ENCODE results near the gene N4BP2L1. TPM values are rescaled to one million over a fixed set of nuclear protein-coding genes. Genes with fewer than 3 reads are reported as not detected.

Gene N4BP2L1
- total RNA-seq, 1 experiment from 2014 or later, result 1.1 TPM

DNA sequence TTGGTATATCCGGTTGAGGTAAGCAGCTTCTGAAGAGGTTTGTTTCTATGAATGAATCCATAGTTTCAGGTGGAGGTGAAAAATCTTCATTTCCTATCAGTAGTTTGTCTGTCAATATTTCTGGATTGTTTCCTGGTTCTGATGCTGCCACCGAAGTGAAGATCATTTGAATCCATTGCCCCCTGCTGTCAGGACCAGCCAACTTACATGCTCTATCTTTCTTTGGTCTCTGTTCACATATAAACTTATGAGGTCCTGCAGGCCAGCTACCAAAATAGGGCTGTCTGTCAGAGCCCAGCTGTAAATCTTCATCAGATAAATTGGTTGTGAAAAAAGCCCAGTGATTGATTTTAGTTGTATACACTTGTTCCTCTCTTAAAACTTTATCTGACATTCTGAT is 15.2 kb upstream of the N4BP2L1 start:
- no TSS peak for BruUV-seq (replicated peaks)
- ATAC-seq, result no peak

DNA sequence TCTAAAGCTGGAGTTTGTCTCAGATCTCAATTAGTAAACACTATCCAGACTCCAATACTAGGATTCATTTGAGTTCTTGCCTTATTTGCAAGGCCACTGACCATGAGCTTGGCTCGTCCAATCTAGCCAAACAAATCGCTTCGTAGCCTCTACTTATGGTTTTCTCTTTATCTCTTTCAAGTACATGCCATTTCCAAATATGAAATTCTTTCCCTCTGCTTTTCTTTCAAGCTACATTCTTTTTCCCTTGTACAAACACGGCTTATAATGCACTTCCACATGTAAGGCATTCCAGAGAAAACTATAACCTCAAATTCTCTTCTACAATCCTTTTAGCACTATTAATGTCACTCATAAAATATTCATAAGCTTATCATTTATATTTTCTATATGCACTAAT is 10.9 kb upstream of the N4BP2L1 start:
- Histone ChIP-seq H3K27me3 (ENCODE audit: insufficient read depth, low read length) (no peaks in the 10 kb centered on the region), H3K4me2 (ENCODE audit: low read length) (no peak overlapping the region), H3K9me3 (ENCODE audit: control insufficient read depth in 1 of 2, insufficient read depth in 1 of 2, low read depth in 1 of 2, low read length in 2 of 2) (no peaks in the 10 kb centered on the region), H3K4me3 (replicated peaks in 1 of 2; ENCODE audit: low read depth in 1 of 2, low read length in 2 of 2) (no peak overlapping the region), H3K79me2 (ENCODE audit: insufficient read depth, low read length) (no peaks in the 10 kb centered on the region), H3K9me2 (ENCODE audit: insufficient read depth) (no peaks in the 10 kb centered on the region), H3K27ac (ENCODE audit: low read depth, low read length) (no peak overlapping the region), H4K20me1 (ENCODE audit: insufficient read depth) (no peaks in the 10 kb centered on the region), H3K36me3 (ENCODE audit: control insufficient read depth in 1 of 2, insufficient read depth in 2 of 2, low read length in 2 of 2) (peaks cover 0 to 3% of the 10 kb centered on the region in 2 experiments; a peak in 2 of 4 replicates), H2AFZ (ENCODE audit: low read depth, low read length, poor library complexity, severe bottlenecking) (no peak overlapping the region), H3K4me1 (ENCODE audit: control insufficient read depth in 1 of 2, insufficient read depth in 2 of 2, low read length in 2 of 2) (no peaks in the 10 kb centered on the region), H3K9ac (ENCODE audit: low read length) (no peak overlapping the region)
- ChIA-PET RAD21 (ENCODE audit: low non-redundant PET in 1 of 2, low total read pairs in 2 of 2, uncharacterized antibody in 2 of 2, unreplicated experiment in 2 of 2) (no interaction called here), POLR2A (no interaction called here), CTCF (no interaction called here)
- no TSS peak for BruUV-seq (replicated peaks)
- no peak for DNase-seq (ENCODE audit: low read depth, low spot score)
- intact Hi-C loops (cut with micrococcal nuclease), result no loop called here
- ATAC-seq, result no peak
- TF ChIP-seq SRF (IDR thresholded peaks at IDR 0.05; ENCODE audit: low read depth), result no peak
- no peak for TF ChIP-seq ZFX (IDR thresholded peaks at IDR 0.05)
- no peak for TF ChIP-seq EGR1 (IDR thresholded peaks at IDR 0.05; ENCODE audit: low read depth)
- TF ChIP-seq EZH2phosphoT487 (IDR thresholded peaks at IDR 0.05; ENCODE audit: borderline replicate concordance), result no peak
- TF ChIP-seq CBX3 (IDR thresholded peaks at IDR 0.05; ENCODE audit: low read depth), result no peak
- no peak for TF ChIP-seq TCF7L2 (IDR thresholded peaks at IDR 0.05; ENCODE audit: borderline replicate concordance, extremely low read depth, insufficient read depth, insufficient read length)
- TF ChIP-seq EZH2 (IDR thresholded peaks at IDR 0.05), result no peak
- no peak for TF ChIP-seq YY1 (IDR thresholded peaks at IDR 0.05; ENCODE audit: extremely low read depth, insufficient replicate concordance, low read depth, low read length)
- TF ChIP-seq SIN3A (IDR thresholded peaks at IDR 0.05; ENCODE audit: low read depth), result no peak
- TF ChIP-seq, protein P1, sequence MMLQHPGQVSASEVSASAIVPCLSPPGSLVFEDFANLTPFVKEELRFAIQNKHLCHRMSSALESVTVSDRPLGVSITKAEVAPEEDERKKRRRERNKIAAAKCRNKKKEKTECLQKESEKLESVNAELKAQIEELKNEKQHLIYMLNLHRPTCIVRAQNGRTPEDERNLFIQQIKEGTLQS (IDR thresholded peaks at IDR 0.05), result no peak

More for the DNA sequence above, 15.2 kb upstream of the N4BP2L1 start:
- DNase-seq (ENCODE audit: low read depth, low spot score), result peak; percentile 2
- RAD21 ChIA-PET (ENCODE audit: low non-redundant PET in 1 of 2, low total read pairs in 2 of 2, uncharacterized antibody in 2 of 2, unreplicated experiment in 2 of 2), result no interaction called here
- H3K4me2 ChIP-seq (ENCODE audit: low read length), result no peak overlapping the region
- H3K9me2 ChIP-seq (ENCODE audit: insufficient read depth), result no peaks in the 10 kb centered on the region
- no peaks in the 10 kb centered on the region for H3K79me2 ChIP-seq (ENCODE audit: insufficient read depth, low read length)
- POLR2A ChIA-PET, result no interaction called here
- H4K20me1 ChIP-seq (ENCODE audit: insufficient read depth), result no peaks in the 10 kb centered on the region
- no peaks in the 10 kb centered on the region for H3K4me1 ChIP-seq (ENCODE audit: control insufficient read depth in 1 of 2, insufficient read depth in 2 of 2, low read length in 2 of 2)
- H3K9ac ChIP-seq (ENCODE audit: low read length), result no peak overlapping the region
- CTCF ChIA-PET, result interaction anchor here (1.0 kb wide), 1 partner anchor 533 kb away, joined by 3 read pairs; no protein-coding TSS in a partner anchor
- no peak overlapping the region for H3K4me3 ChIP-seq (replicated peaks in 1 of 2; ENCODE audit: low read depth in 1 of 2, low read length in 2 of 2)
- no peaks in the 10 kb centered on the region; a peak in 1 of 4 replicates for H3K36me3 ChIP-seq (ENCODE audit: control insufficient read depth in 1 of 2, insufficient read depth in 2 of 2, low read length in 2 of 2)
- H2AFZ ChIP-seq (ENCODE audit: low read depth, low read length, poor library complexity, severe bottlenecking), result no peak overlapping the region
- H3K27me3 ChIP-seq (ENCODE audit: insufficient read depth, low read length), result no peaks in the 10 kb centered on the region
- H3K9me3 ChIP-seq (ENCODE audit: control insufficient read depth in 1 of 2, insufficient read depth in 1 of 2, low read depth in 1 of 2, low read length in 2 of 2), result no peaks in the 10 kb centered on the region
- H3K27ac ChIP-seq (ENCODE audit: low read depth, low read length), result no peak overlapping the region
- intact Hi-C loops (cut with micrococcal nuclease), result no loop called here
- TF ChIP-seq RAD21 (IDR thresholded peaks at IDR 0.05; ENCODE audit: low read depth), result peak; percentile 42
- no peak for TF ChIP-seq POLR2A (IDR thresholded peaks at IDR 0.05; ENCODE audit: borderline replicate concordance, extremely low read depth, insufficient read depth, insufficient read length)
- TF ChIP-seq, protein P2, sequence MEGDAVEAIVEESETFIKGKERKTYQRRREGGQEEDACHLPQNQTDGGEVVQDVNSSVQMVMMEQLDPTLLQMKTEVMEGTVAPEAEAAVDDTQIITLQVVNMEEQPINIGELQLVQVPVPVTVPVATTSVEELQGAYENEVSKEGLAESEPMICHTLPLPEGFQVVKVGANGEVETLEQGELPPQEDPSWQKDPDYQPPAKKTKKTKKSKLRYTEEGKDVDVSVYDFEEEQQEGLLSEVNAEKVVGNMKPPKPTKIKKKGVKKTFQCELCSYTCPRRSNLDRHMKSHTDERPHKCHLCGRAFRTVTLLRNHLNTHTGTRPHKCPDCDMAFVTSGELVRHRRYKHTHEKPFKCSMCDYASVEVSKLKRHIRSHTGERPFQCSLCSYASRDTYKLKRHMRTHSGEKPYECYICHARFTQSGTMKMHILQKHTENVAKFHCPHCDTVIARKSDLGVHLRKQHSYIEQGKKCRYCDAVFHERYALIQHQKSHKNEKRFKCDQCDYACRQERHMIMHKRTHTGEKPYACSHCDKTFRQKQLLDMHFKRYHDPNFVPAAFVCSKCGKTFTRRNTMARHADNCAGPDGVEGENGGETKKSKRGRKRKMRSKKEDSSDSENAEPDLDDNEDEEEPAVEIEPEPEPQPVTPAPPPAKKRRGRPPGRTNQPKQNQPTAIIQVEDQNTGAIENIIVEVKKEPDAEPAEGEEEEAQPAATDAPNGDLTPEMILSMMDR (IDR thresholded peaks at IDR 0.05 in 2 of 3, conservative IDR thresholded peaks at IDR 0.05 in 1 of 3; ENCODE audit: borderline replicate concordance in 1 of 3, insufficient read depth in 1 of 3, low read depth in 2 of 3, low read length in 2 of 3), result peak; percentile 10 to 36 (median 27); a peak in 3 of 6 replicates
- no peak for TF ChIP-seq YY1 (IDR thresholded peaks at IDR 0.05; ENCODE audit: extremely low read depth, insufficient replicate concordance, low read depth, low read length)

Measured in HCT116 (cell line).